HG03097 (cell line): ENCODE data around the gene MRPL32.

Experiments
- ATAC-seq: cut with Tn5 transposase; IDR thresholded peaks from one replicate; pipeline ENCODE4 v1.9.1; 2021; ENCODE audit not compliant: unreplicated experiment, low FRiP score

Gene MRPL32

DNA sequence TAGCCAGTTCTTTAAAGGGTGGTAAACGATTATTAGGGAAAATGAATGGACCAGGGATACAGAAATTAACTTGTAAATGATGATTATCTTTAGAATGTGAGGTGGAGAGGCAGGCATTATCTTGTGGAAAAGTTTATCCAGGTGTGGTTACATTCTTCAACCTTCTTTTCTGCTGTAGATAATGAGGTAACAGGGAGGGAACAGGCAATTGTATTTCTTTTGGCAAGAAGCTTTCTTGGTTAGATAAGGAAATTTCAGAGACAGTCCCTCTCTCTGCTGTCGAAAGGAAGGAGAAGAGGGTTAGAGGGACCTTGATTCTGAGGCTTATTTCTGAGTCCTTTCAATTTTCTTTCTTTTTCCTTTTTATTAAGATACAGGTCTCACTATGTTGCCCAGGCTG lies 32.1 kb downstream of the MRPL32 start:
- ATAC-seq = no peak

DNA sequence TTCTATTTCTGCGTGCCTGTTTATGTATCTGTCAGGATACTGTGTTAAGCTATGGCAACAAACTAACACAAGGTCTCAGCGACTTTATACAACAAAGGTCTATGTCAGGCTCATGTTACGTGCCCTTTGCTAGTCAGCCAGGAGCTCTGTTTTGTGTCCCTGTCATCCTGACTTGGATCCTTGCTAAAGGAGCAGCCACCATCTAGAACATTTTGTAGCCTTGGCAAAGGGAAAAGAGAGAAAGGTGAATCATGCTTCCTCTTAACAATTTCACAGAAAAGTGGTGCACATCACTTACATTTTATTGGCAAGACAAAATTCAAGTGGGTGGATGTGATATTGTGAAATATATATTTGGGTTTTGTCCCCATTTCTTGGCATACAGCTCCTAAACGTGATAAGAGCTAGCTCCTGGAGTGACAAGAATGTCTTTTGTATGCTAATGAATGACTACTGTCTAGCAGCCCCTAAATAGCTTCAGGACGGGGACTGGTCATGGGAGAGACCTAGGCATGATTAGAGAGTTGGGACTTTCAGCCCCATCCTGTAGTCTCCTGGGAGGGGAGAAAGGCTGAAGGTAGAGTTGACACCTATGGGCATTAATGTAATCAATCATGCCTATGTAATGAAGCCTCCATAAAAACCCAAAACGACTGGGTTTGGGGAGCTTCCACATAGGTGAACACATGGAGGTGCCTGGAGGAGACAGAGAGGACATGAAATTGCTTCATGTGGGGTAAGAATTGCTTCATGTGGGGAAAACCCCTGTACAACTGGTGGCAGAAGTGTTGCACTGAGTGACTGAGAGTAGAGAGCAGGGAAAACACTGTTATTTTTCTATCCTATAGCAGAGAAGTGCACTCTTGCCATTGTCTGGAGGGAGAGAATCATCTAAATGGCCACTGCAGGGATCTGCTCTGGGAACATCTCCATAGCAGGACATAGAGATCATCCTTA lies 33.0 kb downstream of the MRPL32 start:
- no peak for ATAC-seq

DNA sequence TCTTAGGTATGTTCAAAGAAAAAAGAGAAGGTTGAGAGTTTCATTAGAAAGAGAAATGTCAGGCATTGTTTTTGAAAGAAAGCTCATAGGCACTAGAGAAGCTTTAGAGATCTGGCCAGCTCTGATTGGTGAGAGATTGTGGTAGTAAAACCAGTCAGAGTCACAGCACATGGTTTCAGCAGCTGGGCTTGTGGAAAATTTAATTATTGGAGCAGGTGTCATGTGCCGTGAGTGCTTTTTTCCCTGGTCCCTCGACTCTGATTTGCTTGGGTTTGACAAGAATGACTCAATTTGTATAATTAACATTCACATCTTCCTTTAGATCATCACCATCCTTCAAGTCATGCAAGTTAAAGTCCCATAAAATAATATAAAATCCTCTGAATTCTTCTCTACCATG lies 35.2 kb downstream of the MRPL32 start:
- ATAC-seq = no peak

DNA sequence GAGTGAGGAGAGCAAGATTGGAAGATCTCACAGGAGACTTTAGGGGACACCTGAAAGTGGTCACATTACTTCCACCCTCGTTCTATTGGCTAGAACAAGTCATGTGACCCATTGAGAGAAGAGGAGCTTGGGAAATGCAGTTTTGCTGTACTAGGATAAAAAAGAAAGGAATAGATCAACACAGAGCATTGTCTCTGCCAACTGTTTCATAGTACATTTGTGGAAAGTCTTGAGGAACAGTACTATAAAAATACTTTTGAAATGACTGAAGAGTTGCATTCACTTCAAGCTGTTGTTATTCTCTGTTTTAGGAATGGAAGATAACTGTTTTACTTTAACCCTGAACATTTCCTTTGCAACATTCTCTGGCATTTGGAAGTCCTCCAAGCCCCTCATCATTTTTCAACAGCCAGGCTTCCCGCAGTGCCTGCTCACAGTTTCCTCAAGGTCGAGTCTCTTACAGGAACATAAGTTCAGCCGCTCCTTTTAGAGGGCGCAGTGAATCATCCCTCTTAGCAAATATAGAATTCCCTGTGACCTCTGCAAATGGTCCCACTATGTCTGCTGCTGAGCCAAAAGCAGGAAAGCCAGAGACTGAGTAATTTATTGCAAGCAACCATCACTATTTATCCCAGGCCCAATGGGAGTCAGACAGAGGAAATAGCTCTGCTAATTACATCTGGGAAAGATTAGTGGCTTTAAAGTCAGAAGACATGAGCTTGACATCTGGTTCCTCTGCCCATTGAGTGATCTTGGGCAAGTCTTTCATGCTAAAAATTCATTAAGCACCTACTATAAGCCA lies 40.7 kb downstream of the MRPL32 start:
- no peak for ATAC-seq

DNA sequence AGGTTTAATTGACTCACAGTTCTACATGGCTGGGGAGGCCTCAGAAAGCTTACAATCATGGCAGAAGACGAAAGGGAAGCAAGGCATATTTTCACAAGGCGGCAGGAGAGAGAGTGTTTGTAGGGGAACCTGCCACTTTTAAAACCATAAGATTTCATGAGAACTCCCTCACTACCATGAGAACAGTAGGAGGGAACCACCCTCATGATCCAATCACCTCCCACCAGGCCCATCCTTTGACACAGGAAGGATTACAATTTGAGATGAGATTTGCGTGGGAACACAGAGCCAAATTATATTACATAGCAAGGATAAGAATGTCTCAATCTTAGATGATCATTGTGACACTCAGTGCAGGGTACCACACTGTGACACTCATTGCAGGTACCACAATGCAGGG lies 44.2 kb downstream of the MRPL32 start:
- ATAC-seq = no peak

DNA sequence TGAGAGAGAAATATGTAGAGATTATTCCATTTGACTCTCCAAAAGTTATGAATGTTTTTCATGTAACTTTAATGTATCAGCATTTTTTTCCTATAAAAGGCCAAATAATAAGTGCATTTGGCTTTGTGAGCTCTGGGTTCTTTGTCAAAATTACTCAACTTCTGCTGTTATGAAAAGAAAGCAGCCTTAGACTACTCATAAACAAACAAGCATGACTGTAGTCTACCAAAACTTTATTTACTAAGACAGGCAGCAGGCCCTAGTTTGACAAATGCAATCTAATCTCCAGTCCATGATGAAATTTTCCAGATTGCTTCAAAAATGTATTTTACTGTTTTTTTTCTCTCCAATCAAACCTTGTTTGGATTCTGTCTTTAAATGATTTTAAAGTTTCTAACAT lies 46.3 kb downstream of the MRPL32 start:
- ATAC-seq = no peak

DNA sequence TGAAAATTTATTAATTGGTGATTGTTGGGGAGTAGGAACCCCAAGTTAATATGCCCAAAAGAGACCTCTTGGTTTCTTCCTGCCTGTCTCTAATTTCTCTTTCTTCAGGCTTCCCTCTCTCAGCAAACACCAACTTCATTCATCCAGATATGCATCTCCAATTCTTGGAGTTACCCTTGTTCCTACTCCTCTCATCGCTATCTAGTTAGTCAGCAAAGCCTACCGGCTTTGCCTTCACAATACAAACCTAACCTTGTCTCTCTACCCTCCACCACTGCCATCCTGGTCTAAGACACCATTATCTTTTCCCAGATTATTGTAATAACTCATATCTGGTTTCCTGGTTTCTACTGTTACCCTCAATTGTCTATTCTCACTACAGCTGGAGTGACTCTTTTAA lies 47.9 kb downstream of the MRPL32 start:
- ATAC-seq = no peak

DNA sequence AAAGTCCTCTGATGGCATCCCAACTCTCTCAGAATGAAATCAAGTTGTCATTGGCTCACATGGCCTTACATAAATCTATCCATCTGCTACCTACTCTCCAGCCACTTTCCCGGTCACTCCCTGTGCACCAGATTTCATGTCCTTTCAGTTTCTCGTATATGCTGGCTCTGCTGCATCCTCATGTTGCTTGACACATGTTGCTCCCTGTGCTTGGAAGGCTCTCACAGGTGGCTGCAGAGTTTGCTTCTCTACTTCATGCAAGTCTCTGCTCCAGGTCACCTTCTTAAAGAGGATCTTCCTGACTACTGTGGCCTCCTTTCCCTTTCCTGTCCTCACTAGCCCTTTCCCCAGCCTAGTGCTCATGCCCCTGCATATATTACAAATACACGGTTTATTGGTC lies 48.3 kb downstream of the MRPL32 start:
- ATAC-seq = no peak

DNA sequence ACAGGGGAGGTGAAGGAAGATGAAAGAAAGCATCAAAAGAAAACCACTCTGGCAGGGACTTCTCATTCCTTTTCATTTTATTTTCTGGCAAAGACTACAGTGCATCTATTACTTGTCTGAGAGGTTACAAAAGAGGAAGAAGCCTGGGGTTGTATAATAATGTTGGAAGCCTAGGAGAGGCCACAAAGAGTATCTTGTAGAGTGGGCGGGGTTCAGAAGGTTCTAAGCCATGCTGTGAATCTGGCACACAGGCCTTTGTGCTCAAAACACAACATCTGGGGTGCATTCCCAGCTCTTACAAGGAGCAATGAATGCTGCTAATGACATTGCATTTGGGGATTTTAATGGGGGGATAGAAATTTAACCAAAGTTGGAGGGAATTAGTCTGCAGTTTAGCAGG lies 49.4 kb downstream of the MRPL32 start:
- no peak for ATAC-seq

DNA sequence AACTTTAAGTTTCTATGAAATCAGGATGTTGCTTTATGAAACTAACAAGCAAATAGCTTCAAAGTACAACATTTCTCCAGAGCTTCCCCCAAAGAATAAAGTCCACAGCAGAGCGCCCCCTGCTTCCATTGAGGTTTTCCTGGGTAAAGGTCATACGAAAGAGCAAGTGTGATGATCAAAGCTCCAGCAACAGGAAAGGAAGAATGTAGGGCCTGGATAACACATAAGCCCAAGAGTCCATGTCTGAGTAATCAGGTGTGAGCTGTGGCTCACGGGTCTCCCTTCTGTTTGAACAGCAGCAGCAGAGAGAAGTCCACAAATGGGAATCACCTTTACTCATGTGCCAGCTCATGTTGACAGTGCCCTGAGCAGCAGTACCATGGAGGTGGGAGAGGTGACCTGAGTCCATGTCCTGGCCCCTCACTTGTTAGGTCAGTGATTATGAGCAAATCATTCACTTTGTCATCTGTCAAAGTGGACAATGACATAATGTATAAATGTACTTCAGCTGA lies 50.5 kb downstream of the MRPL32 start:
- ATAC-seq = no peak

DNA sequence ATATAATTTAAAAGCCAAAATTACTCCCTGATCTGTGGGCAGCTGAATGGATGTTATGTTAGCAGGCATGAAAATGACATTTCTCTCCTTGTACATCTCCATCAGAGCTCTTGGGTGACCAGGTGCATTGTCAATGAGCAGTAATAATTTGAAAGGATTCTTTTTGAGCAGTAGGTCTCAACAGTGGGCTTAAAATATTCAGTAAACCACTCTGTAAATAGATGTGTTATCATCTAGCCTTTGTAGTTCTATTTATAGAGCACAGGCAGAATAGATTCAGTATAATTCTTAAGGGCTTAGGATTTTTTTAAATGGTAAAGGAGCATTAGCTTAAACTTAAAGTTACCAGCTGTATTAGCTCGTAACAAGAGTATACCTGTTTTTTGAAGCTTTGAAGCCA lies 52.0 kb downstream of the MRPL32 start:
- no peak for ATAC-seq

DNA sequence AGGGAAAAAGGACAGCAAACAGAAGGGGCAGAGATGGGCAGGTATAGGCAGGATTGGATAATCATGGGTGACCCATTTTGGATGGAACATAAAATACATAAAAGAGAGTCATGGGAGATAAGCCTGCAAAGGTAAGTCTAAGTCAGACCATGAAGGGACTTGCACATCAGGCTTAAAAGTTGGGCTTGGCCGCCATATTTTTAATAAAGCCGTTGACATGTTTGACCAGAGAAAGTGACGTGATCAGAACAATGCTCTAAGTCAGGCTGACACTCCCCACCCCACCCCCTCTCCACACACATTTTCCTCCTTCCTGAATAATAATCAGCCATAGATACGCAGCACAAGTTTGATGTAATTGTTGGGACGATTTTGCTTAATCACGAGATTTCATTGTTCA lies 54.0 kb downstream of the MRPL32 start:
- no peak for ATAC-seq

DNA sequence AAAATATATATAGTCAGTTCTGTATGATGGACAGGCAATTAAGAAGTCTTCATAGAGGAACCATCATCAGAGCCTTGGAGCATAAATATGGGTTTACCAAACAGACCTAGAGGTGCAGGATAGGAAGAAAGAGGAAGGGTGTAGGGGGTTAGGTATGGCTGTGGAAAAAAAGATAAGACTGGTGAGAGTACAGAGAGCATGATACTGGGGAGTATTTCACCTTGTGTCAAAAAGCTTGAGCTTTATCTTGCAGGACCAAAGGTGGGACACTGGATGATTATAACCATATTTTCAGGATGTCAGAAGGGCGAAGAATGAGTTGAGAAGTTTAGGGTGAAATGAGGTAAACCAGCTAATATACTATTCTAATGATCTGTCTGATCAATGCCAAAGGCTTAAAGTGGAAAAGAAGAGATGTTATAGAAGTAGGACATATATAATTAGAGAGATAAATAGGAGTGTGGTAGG lies 54.6 kb downstream of the MRPL32 start:
- no peak for ATAC-seq
